Left lung (tissue), 10 donors: Measurements from ENCODE around the gene CDK5. TPM values are rescaled to one million over a fixed set of nuclear protein-coding genes. Genes with fewer than 3 reads are reported as not detected.
A peak's percentile ranks its signal among the peaks of the same experiment; 100 is the strongest.

Experiments
- ATAC-seq: fragments of 200-7000 bp; cut with Tn5 transposase; one replicate; pipeline ENCODE4 v1.9.1; 2020; ENCODE audit warnings: moderate library complexity
- DNase-seq, 4 donors: peaks; one replicate each; pipeline ENCODE4 v3.0.0-alpha.2; 2013 to 2020
- H3K27ac ChIP-seq, 2 donors: fragments of 200-600 bp; sonication (generic) in 1 of 2; one replicate each; pipeline versions ENCODE4 v1.5.0 to v1.8.0; 2020 to 2021
- H3K27me3 ChIP-seq, 2 donors: fragments of 200-600 bp; sonication (generic) in 1 of 2; one replicate each; pipeline versions ENCODE4 v1.5.0 to v1.8.0; 2020 to 2021
- H3K36me3 ChIP-seq, 2 donors: fragments of 200-600 bp; sonication (generic) in 1 of 2; one replicate each; pipeline versions ENCODE4 v1.5.0 to v1.8.0; 2020 to 2021
- H3K4me1 ChIP-seq, 2 donors: fragments of 200-600 bp; one replicate each; pipeline ENCODE4 v1.8.0; 2021
- H3K4me3 ChIP-seq, 2 donors: fragments of 200-600 bp; sonication (generic) in 1 of 2; one replicate each; pipeline versions ENCODE4 v1.5.0 to v1.8.0; 2020 to 2021; ENCODE audit warnings: mild to moderate bottlenecking in 1 of 2
- H3K9me3 ChIP-seq, 2 donors: fragments of 200-600 bp; sonication (generic) in 1 of 2; one replicate each; pipeline versions ENCODE4 v1.5.0 to v1.8.0; 2020 to 2021
- CTCF ChIP-seq, 2 donors: fragments of 200-600 bp; sonication (generic) in 1 of 2; IDR thresholded peaks; one replicate each; pipeline versions ENCODE4 v1.5.0 to v1.8.0; 2021; ENCODE audit warnings: antibody characterized with exemption in 2 of 2
- intact Hi-C, 2 donors: fragments of 100-400 bp; cut with DNase I; formaldehyde crosslinking; loops; one replicate each; pipeline versions ENCODE4 v1.11.2 to v1.14.2; 2022
- polyA plus RNA-seq, 6 donors: library from polyadenylated mRNA; unstranded; fragments of 120-200 nt; gene quantifications; one replicate each; pipeline ENCODE4 v1.2.1, GENCODE V29; 2013; ENCODE audit not compliant: insufficient read length in 6 of 6
- total RNA-seq, 2 donors: library from RNA; stranded (reverse); fragmentation: NEBNext Ultra II Directional; extraction: Animal tissue kit (Norgen Biotek cat#: 25700); gene quantifications; one replicate each; pipeline ENCODE4 v1.2.1, GENCODE V29; 2021
- donor health status: DM: no; HTN: yes; CAD: no.
- donor health status: DM: no; HTN: no; CAD: no.

Gene CDK5
- total and polyA plus RNA-seq, 8 donors, result 13.8 to 17.1 (median 14.7) TPM

- peaks cover 0 to 31% of the 10 kb centered on the region in 2 donors for H3K36me3 ChIP-seq
- ATAC-seq, result peak; percentile 5
- H3K4me3 ChIP-seq, result peak overlapping the region; percentile 86 to 93
- no peaks in the 10 kb centered on the region for H3K9me3 ChIP-seq
- peak in 2 of 4 donors; percentile 39 to 71 for DNase-seq
- peak overlapping the region; percentile 96 to 98 for H3K27ac ChIP-seq
- no peaks in the 10 kb centered on the region for H3K27me3 ChIP-seq
- intact Hi-C loops, result no loop called here
- no peak for TF ChIP-seq CTCF (IDR thresholded peaks at IDR 0.05)
- H3K4me1 ChIP-seq, result peaks cover 33 to 55% of the 10 kb centered on the region in 2 donors
Observed at GRCh38 chr7:151060416-151061212, 2.9 kb upstream of the CDK5 start.

DNA sequence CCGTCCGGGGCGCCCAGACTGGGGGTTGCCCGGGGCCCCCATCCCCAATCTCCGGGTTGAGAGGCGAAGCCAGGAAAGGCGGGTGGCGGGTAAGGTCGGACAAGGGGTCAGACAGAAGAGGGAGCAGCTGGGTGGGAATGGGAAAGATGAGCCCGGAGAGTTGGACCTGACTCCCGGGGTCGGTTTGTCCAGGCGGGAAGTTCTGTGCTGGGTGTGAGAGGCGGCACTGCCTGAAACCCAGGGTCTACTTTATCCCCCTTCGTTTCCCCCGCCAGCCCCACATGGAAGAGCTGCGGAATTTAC, 2.4 kb upstream of the CDK5 start:
- no peak for TF ChIP-seq CTCF (IDR thresholded peaks at IDR 0.05)
- peaks cover 33 to 55% of the 10 kb centered on the region in 2 donors for H3K4me1 ChIP-seq
- H3K4me3 ChIP-seq, result peak overlapping the region; percentile 86 to 93
- DNase-seq, result no peak
- ATAC-seq, result no peak
- H3K36me3 ChIP-seq, result peaks cover 0 to 25% of the 10 kb centered on the region in 2 donors
- H3K27me3 ChIP-seq, result no peaks in the 10 kb centered on the region
- H3K27ac ChIP-seq, result peak overlapping the region; percentile 96 to 98
- no peaks in the 10 kb centered on the region for H3K9me3 ChIP-seq
- intact Hi-C loops, result no loop called here

DNA sequence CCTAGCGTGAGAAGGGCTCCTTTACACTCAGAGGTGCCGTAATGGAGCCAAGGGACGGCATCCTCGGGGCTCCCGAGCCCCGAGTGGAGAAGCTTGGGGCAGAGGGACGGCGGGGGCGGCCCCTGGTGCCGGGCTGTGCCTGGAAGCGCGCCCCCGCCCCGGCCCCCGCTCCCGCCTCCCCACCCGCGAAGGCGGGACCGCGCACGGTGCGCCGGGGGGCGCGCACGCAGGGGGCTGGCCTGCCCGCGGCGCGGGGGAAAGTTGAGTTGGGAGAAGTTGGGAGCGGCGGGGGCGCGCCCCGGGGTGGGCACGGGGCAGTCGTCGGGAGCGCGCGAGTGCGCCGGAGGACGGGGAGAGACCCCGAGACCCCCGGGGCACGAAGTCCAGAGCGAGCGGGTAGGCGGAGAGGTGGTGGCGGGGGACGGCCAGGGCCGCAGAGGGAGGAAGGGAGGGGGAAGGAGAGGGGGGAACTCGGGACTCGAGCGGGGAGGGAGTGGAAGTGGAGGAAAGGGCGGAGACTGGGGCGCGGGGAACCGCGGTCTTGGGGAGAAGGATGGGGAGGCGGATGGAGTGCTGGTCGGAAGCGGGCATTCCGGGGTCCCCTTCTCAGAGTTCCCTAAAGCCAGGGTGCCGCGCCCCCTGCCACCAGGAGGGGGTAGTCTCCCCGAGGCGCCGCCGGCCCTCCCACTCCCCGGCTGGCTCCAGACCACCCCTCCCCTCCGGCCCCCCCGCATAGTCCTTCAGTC, 1.8 kb upstream of the CDK5 start, which contains the start of gene SLC4A2:
Gene SLC4A2, plus strand, starts transcription at position 223 of the 746 bp plus-strand sequence. CDS start 2,399 bp downstream, outside the sequence.
- intact Hi-C loops, result no loop called here
- Histone ChIP-seq H3K27me3 (no peaks in the 10 kb centered on the region), H3K9me3 (no peaks in the 10 kb centered on the region), H3K4me3 (peak within 1 kb of the TSS; percentile 86 to 93), H3K4me1 (peaks cover 33 to 55% of the 10 kb centered on the region in 2 donors), H3K27ac (peak within 1 kb of the TSS; percentile 96 to 98), H3K36me3 (peaks cover 0 to 20% of the 10 kb centered on the region in 2 donors)
- ATAC-seq (peak; percentile 41), DNase-seq (peak; percentile 79 to 94 (median 86))
- TF ChIP-seq CTCF (IDR thresholded peaks at IDR 0.05), result peak; percentile 31 to 43

GRCh38 chr7:151058781-151059366, 1.2 kb upstream of the CDK5 start:
- H3K4me3 ChIP-seq, result peak overlapping the region; percentile 86 to 93
- intact Hi-C loops, result no loop called here
- peaks cover 0 to 16% of the 10 kb centered on the region in 2 donors for H3K36me3 ChIP-seq
- H3K27ac ChIP-seq, result peak overlapping the region; percentile 96 to 98
- H3K27me3 ChIP-seq, result no peaks in the 10 kb centered on the region
- H3K4me1 ChIP-seq, result peaks cover 33 to 55% of the 10 kb centered on the region in 2 donors
- DNase-seq, result no peak
- no peak for TF ChIP-seq CTCF (IDR thresholded peaks at IDR 0.05)
- H3K9me3 ChIP-seq, result no peaks in the 10 kb centered on the region
- ATAC-seq, result no peak
